K562 (cell line): Measurements from ENCODE around the gene CA5B.

Experiments used
- AFF4 ChIP-seq: sonication (generic); formaldehyde crosslinking; IDR thresholded peaks from 2 replicates; pipeline ENCODE4 v1.8.0; 2023; ENCODE audit warnings: mild to moderate bottlenecking, missing genetic modification reagents
- CHD4 ChIP-seq: fragments of 200-600 bp; sonication (generic); IDR thresholded peaks from 3 replicates; pipeline ENCODE4 v1.6.1; 2012; ENCODE audit warnings: low read depth, mild to moderate bottlenecking, mixed read lengths, low read length, inconsistent platforms; ENCODE audit not compliant: insufficient read depth, insufficient replicate concordance, poor library complexity, severe bottlenecking
- CTCF ChIP-seq, 3 experiments: IDR thresholded peaks in 2 of 3; conservative IDR thresholded peaks in 1 of 3; 2 replicates each; pipeline ENCODE4 v1.5.1; 2011 to 2012; ENCODE audit warnings: low read length in 3 of 3, mild to moderate bottlenecking in 3 of 3, control low read depth in 2 of 3, improper control_type of control experiment in 1 of 3, inconsistent platforms in 1 of 3, low read depth in 1 of 3, mixed read lengths in 1 of 3, moderate library complexity in 1 of 3; ENCODE audit not compliant: insufficient read depth in 2 of 3
- E2F1 ChIP-seq: sonication (generic); formaldehyde crosslinking; IDR thresholded peaks from 2 replicates; pipeline ENCODE4 v1.8.1; 2023; ENCODE audit warnings: mild to moderate bottlenecking, missing genetic modification reagents, moderate library complexity
- HNRNPLL ChIP-seq: fragments of 200-400 bp; formaldehyde crosslinking; IDR thresholded peaks from 2 replicates; pipeline ENCODE4 v1.6.1; 2017; ENCODE audit warnings: low read length, low read depth, mild to moderate bottlenecking; ENCODE audit not compliant: poor library complexity, severe bottlenecking
- POLR2A ChIP-seq: fragments of 450-650 bp; conservative IDR thresholded peaks from 2 replicates; pipeline ENCODE4 v1.6.1; 2016
- SP1 ChIP-seq: sonication (generic); formaldehyde crosslinking; IDR thresholded peaks from 2 replicates; pipeline ENCODE4 v1.8.1; 2022; ENCODE audit warnings: mild to moderate bottlenecking, missing genetic modification reagents
- TBP ChIP-seq: optimal IDR thresholded peaks from 2 replicates; pipeline ENCODE3; 2011; ENCODE audit warnings: low read depth, low read length, improper control_type of control experiment
- YY1 ChIP-seq, 3 experiments: IDR thresholded peaks; 2 replicates each; pipeline ENCODE4 v1.6.1; 2011; ENCODE audit warnings: low read length in 2 of 3, mild to moderate bottlenecking in 2 of 3, moderate library complexity in 2 of 3, borderline replicate concordance in 1 of 3, control low read depth in 1 of 3, low read depth in 1 of 3; ENCODE audit not compliant: insufficient read depth in 3 of 3, insufficient replicate concordance in 2 of 3, control insufficient read depth in 1 of 3, insufficient read length in 1 of 3; ENCODE audit errors: extremely low read depth in 1 of 3
- ZFP91 ChIP-seq: sonication (generic); formaldehyde crosslinking; IDR thresholded peaks from 2 replicates; pipeline ENCODE4 v1.8.0; 2022; ENCODE audit warnings: mild to moderate bottlenecking, missing genetic modification reagents

DNA sequence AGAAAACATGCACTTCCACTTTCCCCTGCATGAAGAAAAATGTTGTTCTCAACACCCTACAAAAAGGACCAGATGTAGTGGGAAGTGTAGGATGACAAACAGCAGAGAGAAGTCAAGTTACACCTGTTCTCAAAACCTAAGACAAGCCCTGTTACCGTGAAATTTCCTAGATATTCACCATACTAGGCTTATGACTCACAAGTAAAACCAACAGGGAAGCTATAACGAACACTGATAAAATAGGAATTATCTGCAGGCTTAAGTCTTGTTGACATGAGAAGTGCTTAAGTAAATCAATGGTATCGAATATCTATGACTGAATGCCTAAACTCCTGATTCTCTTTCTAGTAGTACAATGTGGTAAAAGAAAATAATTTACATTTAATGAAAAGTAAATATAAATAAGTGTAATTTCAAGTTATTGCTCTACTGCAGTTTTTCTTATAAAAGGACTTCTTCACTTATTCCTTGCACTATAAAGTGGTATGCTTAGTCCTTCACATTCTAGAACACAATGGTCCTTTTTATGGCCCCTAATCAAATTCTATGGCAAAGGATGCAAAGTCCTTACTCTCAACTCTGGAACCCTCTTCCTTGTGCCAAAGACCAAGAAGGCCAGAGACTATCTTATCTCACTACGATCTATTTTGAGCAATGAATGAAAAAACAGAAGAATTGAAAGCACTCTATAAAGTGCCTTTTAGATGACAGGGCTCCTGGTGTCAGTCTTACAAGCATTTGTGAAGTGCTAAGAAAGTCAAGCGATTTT is 96.9 kb downstream of the CA5B start:
- no peak for TF ChIP-seq POLR2A
- no peak for TF ChIP-seq CTCF (IDR thresholded peaks at IDR 0.05 in 2 of 3, conservative IDR thresholded peaks at IDR 0.05 in 1 of 3; ENCODE audit: insufficient read depth in 2 of 3, low read depth in 1 of 3, low read length in 3 of 3)
- no peak for TF ChIP-seq YY1 (IDR thresholded peaks at IDR 0.05; ENCODE audit: borderline replicate concordance in 1 of 3, control insufficient read depth in 1 of 3, extremely low read depth in 1 of 3, insufficient read depth in 3 of 3, insufficient read length in 1 of 3, insufficient replicate concordance in 2 of 3, low read depth in 1 of 3, low read length in 2 of 3)
- TF ChIP-seq HNRNPLL = no peak
- no peak for TF ChIP-seq SP1
- TF ChIP-seq TBP = no peak
- TF ChIP-seq CHD4 = no peak
- no peak for TF ChIP-seq E2F1 (CRISPR knock-in tag)
- TF ChIP-seq AFF4 (CRISPR knock-in tag) = no peak
- TF ChIP-seq ZFP91 (CRISPR knock-in tag) = no peak
